Measurements from ENCODE around the gene SMOC2. TPM values are rescaled to one million over a fixed set of nuclear protein-coding genes. Genes with fewer than 3 reads are reported as not detected.

Gene SMOC2
- total RNA-seq, 1 experiment from 2014 or later = 0.42 TPM

- no TSS peak for BruUV-seq (replicated peaks)
- Histone ChIP-seq H3K27me3 (ENCODE audit: insufficient read depth, low read length) (no peaks in the 10 kb centered on the region), H4K20me1 (ENCODE audit: insufficient read depth) (no peaks in the 10 kb centered on the region), H3K36me3 (ENCODE audit: control insufficient read depth in 1 of 2, insufficient read depth in 2 of 2, low read length in 2 of 2) (no peaks in the 10 kb centered on the region), H3K9me2 (ENCODE audit: insufficient read depth) (no peaks in the 10 kb centered on the region), H3K27ac (ENCODE audit: low read depth, low read length) (no peak overlapping the region), H3K4me1 (ENCODE audit: control insufficient read depth in 1 of 2, insufficient read depth in 2 of 2, low read length in 2 of 2) (no peaks in the 10 kb centered on the region), H3K4me3 (replicated peaks in 1 of 2; ENCODE audit: low read depth in 1 of 2, low read length in 2 of 2) (no peak overlapping the region), H3K9me3 (ENCODE audit: control insufficient read depth in 1 of 2, insufficient read depth in 1 of 2, low read depth in 1 of 2, low read length in 2 of 2) (no peaks in the 10 kb centered on the region), H3K79me2 (ENCODE audit: insufficient read depth, low read length) (no peaks in the 10 kb centered on the region), H3K4me2 (ENCODE audit: low read length) (no peak overlapping the region), H2AFZ (ENCODE audit: low read depth, low read length, poor library complexity, severe bottlenecking) (no peak overlapping the region), H3K9ac (ENCODE audit: low read length) (no peak overlapping the region)
- ATAC-seq (no peak), DNase-seq (ENCODE audit: low read depth, low spot score) (no peak)
- CTCF ChIA-PET = no interaction called here
- TF ChIP-seq JUND (IDR thresholded peaks at IDR 0.05) (no peak), CEBPB (IDR thresholded peaks at IDR 0.05; ENCODE audit: low read depth) (no peak), SIN3A (IDR thresholded peaks at IDR 0.05; ENCODE audit: low read depth) (no peak), YY1 (IDR thresholded peaks at IDR 0.05; ENCODE audit: extremely low read depth, insufficient replicate concordance, low read depth, low read length) (no peak), EGR1 (IDR thresholded peaks at IDR 0.05; ENCODE audit: low read depth) (no peak), CTCF (IDR thresholded peaks at IDR 0.05 in 2 of 3, conservative IDR thresholded peaks at IDR 0.05 in 1 of 3; ENCODE audit: borderline replicate concordance in 1 of 3, insufficient read depth in 1 of 3, low read depth in 2 of 3, low read length in 2 of 3) (no peak), FOSL1 (IDR thresholded peaks at IDR 0.05; ENCODE audit: low read depth) (no peak), EZH2phosphoT487 (IDR thresholded peaks at IDR 0.05; ENCODE audit: borderline replicate concordance) (no peak), SP1 (IDR thresholded peaks at IDR 0.05; ENCODE audit: low read depth) (no peak), REST (IDR thresholded peaks at IDR 0.05; ENCODE audit: low read depth) (no peak), CBX3 (IDR thresholded peaks at IDR 0.05; ENCODE audit: low read depth) (no peak), RAD21 (IDR thresholded peaks at IDR 0.05; ENCODE audit: low read depth) (no peak)
- POLR2A ChIA-PET = no interaction called here
- intact Hi-C loops (cut with micrococcal nuclease) = no loop called here
- RAD21 ChIA-PET (ENCODE audit: low non-redundant PET in 1 of 2, low total read pairs in 2 of 2, uncharacterized antibody in 2 of 2, unreplicated experiment in 2 of 2) = no interaction called here
Measured at GRCh38 chr6:168554472-168554871, 113.5 kb downstream of the SMOC2 start.
